ENCODE results near the gene PDHB.

DNA sequence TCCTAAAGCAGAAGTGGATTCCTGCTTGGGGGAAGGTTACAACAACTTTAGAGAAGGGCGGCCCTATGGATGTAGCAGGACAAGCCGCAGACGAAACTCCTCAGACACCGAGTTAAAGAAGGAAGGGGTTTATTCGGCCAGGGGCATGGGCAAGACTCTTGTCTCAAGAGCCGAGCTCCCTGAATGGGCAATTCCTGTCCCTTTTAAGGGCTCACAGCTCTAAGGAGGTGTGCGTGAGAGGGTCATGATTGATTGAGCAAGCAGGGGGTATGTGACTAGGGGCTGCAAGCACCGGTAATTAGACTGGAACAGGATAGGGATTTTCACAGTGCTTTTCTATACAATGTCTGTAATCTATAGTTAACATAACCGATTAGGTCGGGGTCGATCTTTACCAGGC is 879 bp upstream of the PDHB start:
- no peak for TF ChIP-seq EZH2 (IDR thresholded peaks at IDR 0.05; ENCODE audit: low read length, missing control alignments)
- TF ChIP-seq, protein P1, sequence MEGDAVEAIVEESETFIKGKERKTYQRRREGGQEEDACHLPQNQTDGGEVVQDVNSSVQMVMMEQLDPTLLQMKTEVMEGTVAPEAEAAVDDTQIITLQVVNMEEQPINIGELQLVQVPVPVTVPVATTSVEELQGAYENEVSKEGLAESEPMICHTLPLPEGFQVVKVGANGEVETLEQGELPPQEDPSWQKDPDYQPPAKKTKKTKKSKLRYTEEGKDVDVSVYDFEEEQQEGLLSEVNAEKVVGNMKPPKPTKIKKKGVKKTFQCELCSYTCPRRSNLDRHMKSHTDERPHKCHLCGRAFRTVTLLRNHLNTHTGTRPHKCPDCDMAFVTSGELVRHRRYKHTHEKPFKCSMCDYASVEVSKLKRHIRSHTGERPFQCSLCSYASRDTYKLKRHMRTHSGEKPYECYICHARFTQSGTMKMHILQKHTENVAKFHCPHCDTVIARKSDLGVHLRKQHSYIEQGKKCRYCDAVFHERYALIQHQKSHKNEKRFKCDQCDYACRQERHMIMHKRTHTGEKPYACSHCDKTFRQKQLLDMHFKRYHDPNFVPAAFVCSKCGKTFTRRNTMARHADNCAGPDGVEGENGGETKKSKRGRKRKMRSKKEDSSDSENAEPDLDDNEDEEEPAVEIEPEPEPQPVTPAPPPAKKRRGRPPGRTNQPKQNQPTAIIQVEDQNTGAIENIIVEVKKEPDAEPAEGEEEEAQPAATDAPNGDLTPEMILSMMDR (conservative IDR thresholded peaks at IDR 0.05 in 1 of 2, IDR thresholded peaks at IDR 0.05 in 1 of 2; ENCODE audit: low read depth in 1 of 2, low read length in 2 of 2), result no peak
